ENCODE data around the gene SPDEF. TPM values are rescaled to one million over a fixed set of nuclear protein-coding genes. Genes with fewer than 3 reads are reported as not detected.

Gene SPDEF
- total and polyA plus RNA-seq, 4 donors: 2.6 to 11.8 (median 7.1) TPM

- Histone ChIP-seq H3K36me3 (ENCODE audit: control insufficient read depth in 4 of 4, insufficient read depth in 4 of 4, low read length in 4 of 4) (no peaks in the 10 kb centered on the region), H3K27me3 (ENCODE audit: control insufficient read depth in 3 of 3, insufficient read depth in 3 of 3, low read length in 2 of 3) (no peaks in the 10 kb centered on the region), H3K9ac (ENCODE audit: insufficient read depth in 1 of 2, low read length in 2 of 2) (no peak overlapping the region), H3K27ac (ENCODE audit: low read depth in 1 of 2, low read length in 1 of 2) (no peak overlapping the region), H3K9me3 (ENCODE audit: control insufficient read depth in 4 of 4, insufficient read depth in 3 of 4, low read length in 3 of 4) (no peaks in the 10 kb centered on the region), H3K4me3 (no peak overlapping the region), H3K4me1 (ENCODE audit: control insufficient read depth in 5 of 5, insufficient read depth in 5 of 5, low read length in 5 of 5) (peaks cover 0 to 9% (median 0%) of the 10 kb centered on the region in 5 donors)
- TF ChIP-seq CTCF (IDR thresholded peaks at IDR 0.05; ENCODE audit: control extremely low read depth, extremely low read depth): no peak
- DNase-seq (no peak), ATAC-seq (ENCODE audit: insufficient read depth, low FRiP score) (no peak)
- 90 to 94% methylated on average over 11 of the region's 11 CpGs for WGBS, 2 donors
These were observed 20.5 kb downstream of the SPDEF start for GRCh38 chr6:34535646-34536045.

- DNase-seq: no peak
- H3K36me3 ChIP-seq (ENCODE audit: control insufficient read depth in 4 of 4, insufficient read depth in 4 of 4, low read length in 4 of 4): no peaks in the 10 kb centered on the region
These were observed 20.9 kb downstream of the SPDEF start for GRCh38 chr6:34535199-34535598.

GRCh38 chr6:34534656-34535055 is 21.5 kb downstream of the SPDEF start:
- H3K9me3 ChIP-seq (ENCODE audit: control insufficient read depth in 4 of 4, insufficient read depth in 3 of 4, low read length in 3 of 4): no peaks in the 10 kb centered on the region
- no peak overlapping the region for H3K4me3 ChIP-seq
- H3K9ac ChIP-seq (ENCODE audit: insufficient read depth in 1 of 2, low read length in 2 of 2): no peak overlapping the region
- WGBS, 2 donors: 83 to 91% methylated on average over 16 of the region's 16 CpGs
- DNase-seq (no peak), ATAC-seq (ENCODE audit: insufficient read depth, low FRiP score) (no peak)
- H3K27me3 ChIP-seq (ENCODE audit: control insufficient read depth in 3 of 3, insufficient read depth in 3 of 3, low read length in 2 of 3): no peaks in the 10 kb centered on the region
- TF ChIP-seq CTCF (IDR thresholded peaks at IDR 0.05; ENCODE audit: control extremely low read depth, extremely low read depth): no peak
- H3K36me3 ChIP-seq (ENCODE audit: control insufficient read depth in 4 of 4, insufficient read depth in 4 of 4, low read length in 4 of 4): no peaks in the 10 kb centered on the region
- H3K27ac ChIP-seq (ENCODE audit: low read depth in 1 of 2, low read length in 1 of 2): no peak overlapping the region
- H3K4me1 ChIP-seq (ENCODE audit: control insufficient read depth in 5 of 5, insufficient read depth in 5 of 5, low read length in 5 of 5): peaks cover 0 to 12% (median 0%) of the 10 kb centered on the region in 5 donors

More at GRCh38 chr6:34535199-34535598, 20.9 kb downstream of the SPDEF start:
- peaks cover 0 to 9% (median 0%) of the 10 kb centered on the region in 5 donors for H3K4me1 ChIP-seq (ENCODE audit: control insufficient read depth in 5 of 5, insufficient read depth in 5 of 5, low read length in 5 of 5)
- no peak for TF ChIP-seq CTCF (IDR thresholded peaks at IDR 0.05; ENCODE audit: control extremely low read depth, extremely low read depth)
- no peak overlapping the region for H3K27ac ChIP-seq (ENCODE audit: low read depth in 1 of 2, low read length in 1 of 2)
- WGBS, 2 donors: 94 to 100% methylated on average over 6 of the region's 6 CpGs
- no peak overlapping the region for H3K4me3 ChIP-seq
- no peaks in the 10 kb centered on the region for H3K9me3 ChIP-seq (ENCODE audit: control insufficient read depth in 4 of 4, insufficient read depth in 3 of 4, low read length in 3 of 4)
- no peaks in the 10 kb centered on the region for H3K27me3 ChIP-seq (ENCODE audit: control insufficient read depth in 3 of 3, insufficient read depth in 3 of 3, low read length in 2 of 3)
- no peak for ATAC-seq (ENCODE audit: insufficient read depth, low FRiP score)
- no peak overlapping the region for H3K9ac ChIP-seq (ENCODE audit: insufficient read depth in 1 of 2, low read length in 2 of 2)

GRCh38 chr6:34534146-34534545 is 22.0 kb downstream of the SPDEF start:
- no peak overlapping the region for H3K9ac ChIP-seq (ENCODE audit: insufficient read depth in 1 of 2, low read length in 2 of 2)
- H3K4me3 ChIP-seq: no peak overlapping the region
- DNase-seq: no peak
- TF ChIP-seq CTCF (IDR thresholded peaks at IDR 0.05; ENCODE audit: control extremely low read depth, extremely low read depth): no peak
- peaks cover 0 to 12% (median 0%) of the 10 kb centered on the region in 5 donors for H3K4me1 ChIP-seq (ENCODE audit: control insufficient read depth in 5 of 5, insufficient read depth in 5 of 5, low read length in 5 of 5)
- H3K9me3 ChIP-seq (ENCODE audit: control insufficient read depth in 4 of 4, insufficient read depth in 3 of 4, low read length in 3 of 4): no peaks in the 10 kb centered on the region
- WGBS, 2 donors: 86 to 92% methylated on average over 6 of the region's 6 CpGs
- no peak overlapping the region for H3K27ac ChIP-seq (ENCODE audit: low read depth in 1 of 2, low read length in 1 of 2)
- no peaks in the 10 kb centered on the region for H3K27me3 ChIP-seq (ENCODE audit: control insufficient read depth in 3 of 3, insufficient read depth in 3 of 3, low read length in 2 of 3)
- H3K36me3 ChIP-seq (ENCODE audit: control insufficient read depth in 4 of 4, insufficient read depth in 4 of 4, low read length in 4 of 4): no peaks in the 10 kb centered on the region
- ATAC-seq (ENCODE audit: insufficient read depth, low FRiP score): no peak
